CD4-positive, alpha-beta memory T cell (primary cell): Measurements from ENCODE around the gene SMO. TPM values are rescaled to one million over a fixed set of nuclear protein-coding genes. Genes with fewer than 3 reads are reported as not detected.

Source experiments
- CTCF ChIA-PET: fragments of 350-600 bp; sonication (Branson Sonifier 250); formaldehyde crosslinking; loops from one replicate; lab custom pipeline; 2021; ENCODE audit warnings: inconsistent platforms; ENCODE audit not compliant: partially characterized antibody; lab: Charles Lee
- POLR2A ChIA-PET: fragments of 350-600 bp; sonication (Branson Sonifier 250); formaldehyde crosslinking; loops from one replicate; lab custom pipeline; 2021; ENCODE audit not compliant: partially characterized antibody; lab: Charles Lee
- DNase-seq, 5 donors: peaks; one replicate each; pipeline versions ENCODE4 v3.0.0 to v3.0.0-alpha.2; 2020 to 2022; ENCODE audit warnings: mixed read lengths in 1 of 5
- H3K27ac ChIP-seq: one replicate; pipeline ENCODE4 v1.7.0; 2013; ENCODE audit warnings: low read depth, low read length
- H3K27me3 ChIP-seq: 2 replicates; pipeline ENCODE4 v1.7.0; 2013; ENCODE audit warnings: mild to moderate bottlenecking, low read length, moderate library complexity; ENCODE audit not compliant: insufficient read depth
- H3K36me3 ChIP-seq: 2 replicates; pipeline ENCODE4 v1.7.0; 2013; ENCODE audit warnings: mild to moderate bottlenecking, low read length, moderate library complexity; ENCODE audit not compliant: insufficient read depth
- H3K4me1 ChIP-seq: 2 replicates; pipeline ENCODE4 v1.7.0; 2013; ENCODE audit warnings: mild to moderate bottlenecking, low read length, moderate library complexity; ENCODE audit not compliant: insufficient read depth
- H3K4me3 ChIP-seq, 2 donors: one replicate each; pipeline ENCODE4 v1.7.0; 2013; ENCODE audit warnings: low read length in 2 of 2, mild to moderate bottlenecking in 1 of 2
- H3K9me3 ChIP-seq, 2 donors: one replicate each; pipeline ENCODE4 v1.7.0; 2013; ENCODE audit warnings: low read length in 2 of 2, control low read depth in 1 of 2; ENCODE audit not compliant: control insufficient read depth in 1 of 2
- H3K27ac Mint-ChIP-seq, 7 donors: one replicate each; pipeline ENCODE4 v1.8.0; 2020 to 2021; ENCODE audit warnings: mixed read lengths in 7 of 7, mild to moderate bottlenecking in 6 of 7, inconsistent platforms in 3 of 7, moderate library complexity in 3 of 7
- H3K27me3 Mint-ChIP-seq, 2 donors: one replicate each; pipeline ENCODE4 v1.8.0; 2020 to 2021; ENCODE audit warnings: mixed read lengths in 2 of 2
- H3K36me3 Mint-ChIP-seq, 2 donors: one replicate each; pipeline ENCODE4 v1.8.0; 2020 to 2021; ENCODE audit warnings: mixed read lengths in 2 of 2, inconsistent platforms in 1 of 2, mild to moderate bottlenecking in 1 of 2
- H3K4me1 Mint-ChIP-seq, 4 donors: one replicate each; pipeline ENCODE4 v1.8.0; 2020 to 2021; ENCODE audit warnings: mixed read lengths in 4 of 4, mild to moderate bottlenecking in 1 of 4
- H3K4me3 Mint-ChIP-seq, 8 donors: one replicate each; pipeline ENCODE4 v1.8.0; 2020 to 2021; ENCODE audit warnings: mixed read lengths in 8 of 8, mild to moderate bottlenecking in 7 of 8, moderate library complexity in 6 of 8, inconsistent platforms in 3 of 8
- H3K9me3 Mint-ChIP-seq, 8 donors: one replicate each; pipeline ENCODE4 v1.8.0; 2020 to 2021; ENCODE audit warnings: mixed read lengths in 8 of 8, mild to moderate bottlenecking in 5 of 8, inconsistent platforms in 3 of 8, moderate library complexity in 1 of 8
- intact Hi-C: fragments of 100-400 bp; cut with micrococcal nuclease; formaldehyde crosslinking; loops from one replicate; pipeline ENCODE4 v1.15.1; 2023
- polyA plus RNA-seq, 2 donors: library from polyadenylated mRNA; unstranded; fragments of 300-500 nt; fragmentation: Illumina TruSeq; gene quantifications; one replicate each; pipeline ENCODE4 v1.2.3, GENCODE V29; 2021
- total RNA-seq, 2 experiments: library from RNA; stranded (reverse); gene quantifications; one replicate each; pipeline ENCODE4 v1.2.3, GENCODE V29; 2021

SMO gene
- total and polyA plus RNA-seq, 4 experiments from 2014 or later, result not detected

GRCh38 chr7:129225206-129225930 is 36.9 kb downstream of the SMO start:
- Mint-ChIP-seq H3K4me3 (peak overlapping the region; percentile 94 to 98 (median 95)), H3K4me1 (peaks cover 28 to 48% (median 35%) of the 10 kb centered on the region in 4 donors), H3K27ac (peak overlapping the region; percentile 86 to 96 (median 90)), H3K36me3 (peaks cover 0 to 7% of the 10 kb centered on the region in 2 donors), H3K27me3 (no peaks in the 10 kb centered on the region), H3K9me3 (peaks cover 0 to 2% (median 0%) of the 10 kb centered on the region in 8 donors)
- Histone ChIP-seq H3K4me1 (peaks cover 28% of the 10 kb centered on the region), H3K4me3 (peak overlapping the region; percentile 59 to 87), H3K9me3 (no peaks in the 10 kb centered on the region), H3K27me3 (no peaks in the 10 kb centered on the region), H3K36me3 (no peaks in the 10 kb centered on the region), H3K27ac (peak overlapping the region; percentile 69)
- ChIA-PET POLR2A (interaction anchor here (0.6 to 2.7 kb wide), 10 partner anchors 7 to 915 kb away, joined by 3 to 9 read pairs (median 4); partner anchors contain the start of genes NRF1 and RBM28), CTCF (interaction anchor here (0.6 to 11.7 kb wide), 7 partner anchors 13 to 73 kb away, joined by 3 to 358 read pairs (median 4); no protein-coding TSS in a partner anchor)
- peak in 2 of 5 donors; percentile 50 to 73 for DNase-seq
- intact Hi-C loops, result loop anchor here (2.0 kb wide), 2 partner anchors 385 to 723 kb away; partner anchors contain the start of gene NRF1

- H3K4me3 Mint-ChIP-seq, result peak overlapping the region; percentile 93 to 95 (median 95)
- Histone ChIP-seq H3K4me1 (peaks cover 28% of the 10 kb centered on the region), H3K36me3 (no peaks in the 10 kb centered on the region), H3K27ac (peak overlapping the region; percentile 69), H3K27me3 (no peaks in the 10 kb centered on the region), H3K9me3 (no peaks in the 10 kb centered on the region), H3K4me3 (peak overlapping the region; percentile 59 to 87)
- POLR2A ChIA-PET, result interaction anchor here (2.7 kb wide), 1 partner anchor 386 kb away, joined by 9 read pairs; the partner anchor contains the start of gene NRF1
- H3K27me3 Mint-ChIP-seq, result no peaks in the 10 kb centered on the region
- peaks cover 0 to 2% (median 0%) of the 10 kb centered on the region in 8 donors for H3K9me3 Mint-ChIP-seq
- peaks cover 28 to 48% (median 35%) of the 10 kb centered on the region in 4 donors for H3K4me1 Mint-ChIP-seq
- peak overlapping the region in 6 of 7 donors; percentile 86 to 96 (median 90) for H3K27ac Mint-ChIP-seq
- intact Hi-C loops, result loop anchor here (2.0 kb wide), 2 partner anchors 385 to 723 kb away; partner anchors contain the start of gene NRF1
- H3K36me3 Mint-ChIP-seq, result peaks cover 0 to 7% of the 10 kb centered on the region in 2 donors
- no peak for DNase-seq
- CTCF ChIA-PET, result interaction anchor here (0.9 to 11.7 kb wide), 7 partner anchors 7 to 73 kb away, joined by 3 to 358 read pairs (median 4); no protein-coding TSS in a partner anchor
Measured at GRCh38 chr7:129225931-129226572, 37.6 kb downstream of the SMO start.

- peaks cover 24 to 42% (median 30%) of the 10 kb centered on the region in 4 donors for H3K4me1 Mint-ChIP-seq
- intact Hi-C loops, result no loop called here
- Histone ChIP-seq H3K4me3 (no peak overlapping the region), H3K27ac (no peak overlapping the region), H3K36me3 (no peaks in the 10 kb centered on the region), H3K9me3 (no peaks in the 10 kb centered on the region), H3K4me1 (peaks cover 20% of the 10 kb centered on the region), H3K27me3 (no peaks in the 10 kb centered on the region)
- no peak overlapping the region for H3K27ac Mint-ChIP-seq
- peaks cover 0 to 7% of the 10 kb centered on the region in 2 donors for H3K36me3 Mint-ChIP-seq
- no peak for DNase-seq
- H3K9me3 Mint-ChIP-seq, result peaks cover 0 to 2% (median 0%) of the 10 kb centered on the region in 8 donors
- peak overlapping the region in 2 of 8 donors; percentile 47 to 49 for H3K4me3 Mint-ChIP-seq
- no peaks in the 10 kb centered on the region for H3K27me3 Mint-ChIP-seq
- POLR2A ChIA-PET, result interaction anchor here (0.9 to 1.3 kb wide), 2 partner anchors 10 to 11 kb away, joined by 3 read pairs; no protein-coding TSS in a partner anchor
- CTCF ChIA-PET, result interaction anchor here (1.1 to 11.7 kb wide), 3 partner anchors 9 to 44 kb away, joined by 3 to 358 read pairs (median 5); no protein-coding TSS in a partner anchor
Measured at GRCh38 chr7:129227646-129228578, 39.5 kb downstream of the SMO start.

GRCh38 chr7:129228633-129229032 is 40.2 kb downstream of the SMO start:
- Histone ChIP-seq H3K9me3 (no peaks in the 10 kb centered on the region), H3K4me1 (peaks cover 20% of the 10 kb centered on the region), H3K27ac (no peak overlapping the region), H3K36me3 (no peaks in the 10 kb centered on the region), H3K27me3 (no peaks in the 10 kb centered on the region), H3K4me3 (no peak overlapping the region)
- Mint-ChIP-seq H3K4me1 (peaks cover 24 to 42% (median 28%) of the 10 kb centered on the region in 4 donors), H3K36me3 (peaks cover 0 to 7% of the 10 kb centered on the region in 2 donors), H3K27me3 (no peaks in the 10 kb centered on the region), H3K27ac (no peak overlapping the region), H3K9me3 (peaks cover 0 to 1% (median 0%) of the 10 kb centered on the region in 8 donors), H3K4me3 (no peak overlapping the region)
- intact Hi-C loops, result no loop called here
- ChIA-PET POLR2A (interaction anchor here (0.9 to 1.3 kb wide), 2 partner anchors 10 kb away, joined by 3 read pairs; no protein-coding TSS in a partner anchor), CTCF (no interaction called here)
- DNase-seq, result no peak

GRCh38 chr7:129231666-129232065 is 43.2 kb downstream of the SMO start:
- Histone ChIP-seq H3K27me3 (no peaks in the 10 kb centered on the region), H3K4me1 (peaks cover 2% of the 10 kb centered on the region), H3K36me3 (no peaks in the 10 kb centered on the region), H3K27ac (no peak overlapping the region), H3K9me3 (no peaks in the 10 kb centered on the region), H3K4me3 (no peak overlapping the region)
- Mint-ChIP-seq H3K4me1 (peaks cover 16 to 24% (median 21%) of the 10 kb centered on the region in 4 donors), H3K27ac (no peak overlapping the region), H3K4me3 (no peak overlapping the region), H3K27me3 (no peaks in the 10 kb centered on the region), H3K36me3 (peaks cover 3% of the 10 kb centered on the region in 2 donors), H3K9me3 (no peaks in the 10 kb centered on the region)
- CTCF ChIA-PET, result interaction anchor here (1.0 to 8.3 kb wide), 4 partner anchors 11 to 66 kb away, joined by 4 to 95 read pairs (median 7); no protein-coding TSS in a partner anchor
- no peak for DNase-seq
- POLR2A ChIA-PET, result no interaction called here
- intact Hi-C loops, result no loop called here

GRCh38 chr7:129238546-129238945 is 50.1 kb downstream of the SMO start:
- Histone ChIP-seq H3K4me3 (no peak overlapping the region), H3K36me3 (no peaks in the 10 kb centered on the region), H3K27me3 (no peaks in the 10 kb centered on the region), H3K4me1 (no peaks in the 10 kb centered on the region), H3K27ac (no peak overlapping the region), H3K9me3 (no peaks in the 10 kb centered on the region)
- CTCF ChIA-PET, result interaction anchor here (0.9 to 2.1 kb wide), 6 partner anchors 13 to 75 kb away, joined by 3 to 16 read pairs (median 4); no protein-coding TSS in a partner anchor
- Mint-ChIP-seq H3K27ac (no peak overlapping the region), H3K36me3 (peaks cover 3 to 10% of the 10 kb centered on the region in 2 donors), H3K27me3 (no peaks in the 10 kb centered on the region), H3K9me3 (no peaks in the 10 kb centered on the region), H3K4me3 (no peak overlapping the region), H3K4me1 (peaks cover 17 to 25% (median 19%) of the 10 kb centered on the region in 4 donors)
- intact Hi-C loops, result no loop called here
- POLR2A ChIA-PET, result interaction anchor here (0.6 to 2.4 kb wide), 3 partner anchors 10 to 18 kb away, joined by 3 to 5 read pairs (median 4); partner anchors contain the start of gene AHCYL2
- DNase-seq, result no peak
